Upper lobe of right lung (tissue), 1 donor: Measurements from ENCODE around the gene BCOR. TPM values are rescaled to one million over a fixed set of nuclear protein-coding genes. Genes with fewer than 3 reads are reported as not detected.

Source experiments
- ATAC-seq: fragments of 200-7000 bp; cut with Tn5 transposase; one replicate; pipeline ENCODE4 v1.9.1; 2020; ENCODE audit warnings: mild to moderate bottlenecking, moderate library complexity
- DNase-seq: peaks from one replicate; pipeline ENCODE4 v3.0.0-alpha.2; 2020
- H3K27ac ChIP-seq: fragments of 200-600 bp; one replicate; pipeline ENCODE4 v1.8.0; 2022
- H3K27me3 ChIP-seq: fragments of 200-600 bp; one replicate; pipeline ENCODE4 v1.8.0; 2022; ENCODE audit warnings: mild to moderate bottlenecking
- H3K36me3 ChIP-seq: fragments of 200-600 bp; one replicate; pipeline ENCODE4 v1.8.0; 2022
- H3K4me1 ChIP-seq: fragments of 200-600 bp; one replicate; pipeline ENCODE4 v1.8.0; 2022
- H3K4me3 ChIP-seq: fragments of 200-600 bp; one replicate; pipeline ENCODE4 v1.8.0; 2022; ENCODE audit warnings: mild to moderate bottlenecking
- H3K9me3 ChIP-seq: fragments of 200-600 bp; one replicate; pipeline ENCODE4 v1.8.0; 2022
- intact Hi-C: fragments of 100-400 bp; cut with DNase I; formaldehyde crosslinking; loops from one replicate; pipeline ENCODE4 v1.11.0; 2022
- total RNA-seq: library from RNA; stranded (reverse); fragmentation: NEBNext Ultra II Directional; extraction: Animal tissue kit (Norgen Biotek cat#: 25700); gene quantifications from one replicate; pipeline ENCODE4 v1.2.1, GENCODE V29; 2021
- TF ChIP-seq, protein P1 (sequence below): fragments of 200-600 bp; IDR thresholded peaks from one replicate; pipeline ENCODE4 v1.8.0; 2022; ENCODE audit warnings: antibody characterized with exemption
- donor health status: DM: no; HTN: yes; CAD: no; lungs with severe emphysema.

The BCOR gene
- total RNA-seq, 1 donor from 2014 or later, result 26.1 TPM

DNA sequence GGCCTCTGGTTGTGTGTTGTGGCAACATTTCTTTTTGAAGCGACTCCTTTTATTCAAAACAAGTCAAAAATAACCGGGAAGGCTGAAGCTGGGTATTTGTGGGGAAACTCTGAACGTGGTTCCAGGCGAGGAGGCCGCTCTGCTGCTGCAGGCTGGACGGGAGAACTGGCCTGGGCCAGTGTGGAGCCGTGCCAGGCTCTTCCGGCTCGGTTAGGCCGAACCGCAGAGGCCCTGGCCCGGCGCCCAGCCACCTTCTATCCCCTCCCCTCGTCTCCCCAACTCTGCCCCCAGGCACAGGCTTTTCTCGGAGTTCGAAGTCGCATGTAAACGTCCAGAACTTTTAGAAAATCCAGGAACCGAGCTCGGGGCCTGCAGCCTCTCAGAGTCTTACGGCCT, 2.4 kb upstream of the BCOR start:
- Histone ChIP-seq H3K36me3 (no peaks in the 10 kb centered on the region), H3K9me3 (no peaks in the 10 kb centered on the region), H3K27me3 (no peaks in the 10 kb centered on the region), H3K4me1 (peaks cover 5% of the 10 kb centered on the region), H3K4me3 (no peak overlapping the region), H3K27ac (no peak overlapping the region)
- ATAC-seq (no peak), DNase-seq (peak; percentile 71)
- intact Hi-C loops, result loop anchor here (10.0 kb wide), 1 partner anchor 55 kb away; no protein-coding TSS in a partner anchor
- TF ChIP-seq, protein P1, sequence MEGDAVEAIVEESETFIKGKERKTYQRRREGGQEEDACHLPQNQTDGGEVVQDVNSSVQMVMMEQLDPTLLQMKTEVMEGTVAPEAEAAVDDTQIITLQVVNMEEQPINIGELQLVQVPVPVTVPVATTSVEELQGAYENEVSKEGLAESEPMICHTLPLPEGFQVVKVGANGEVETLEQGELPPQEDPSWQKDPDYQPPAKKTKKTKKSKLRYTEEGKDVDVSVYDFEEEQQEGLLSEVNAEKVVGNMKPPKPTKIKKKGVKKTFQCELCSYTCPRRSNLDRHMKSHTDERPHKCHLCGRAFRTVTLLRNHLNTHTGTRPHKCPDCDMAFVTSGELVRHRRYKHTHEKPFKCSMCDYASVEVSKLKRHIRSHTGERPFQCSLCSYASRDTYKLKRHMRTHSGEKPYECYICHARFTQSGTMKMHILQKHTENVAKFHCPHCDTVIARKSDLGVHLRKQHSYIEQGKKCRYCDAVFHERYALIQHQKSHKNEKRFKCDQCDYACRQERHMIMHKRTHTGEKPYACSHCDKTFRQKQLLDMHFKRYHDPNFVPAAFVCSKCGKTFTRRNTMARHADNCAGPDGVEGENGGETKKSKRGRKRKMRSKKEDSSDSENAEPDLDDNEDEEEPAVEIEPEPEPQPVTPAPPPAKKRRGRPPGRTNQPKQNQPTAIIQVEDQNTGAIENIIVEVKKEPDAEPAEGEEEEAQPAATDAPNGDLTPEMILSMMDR, result no peak

DNA sequence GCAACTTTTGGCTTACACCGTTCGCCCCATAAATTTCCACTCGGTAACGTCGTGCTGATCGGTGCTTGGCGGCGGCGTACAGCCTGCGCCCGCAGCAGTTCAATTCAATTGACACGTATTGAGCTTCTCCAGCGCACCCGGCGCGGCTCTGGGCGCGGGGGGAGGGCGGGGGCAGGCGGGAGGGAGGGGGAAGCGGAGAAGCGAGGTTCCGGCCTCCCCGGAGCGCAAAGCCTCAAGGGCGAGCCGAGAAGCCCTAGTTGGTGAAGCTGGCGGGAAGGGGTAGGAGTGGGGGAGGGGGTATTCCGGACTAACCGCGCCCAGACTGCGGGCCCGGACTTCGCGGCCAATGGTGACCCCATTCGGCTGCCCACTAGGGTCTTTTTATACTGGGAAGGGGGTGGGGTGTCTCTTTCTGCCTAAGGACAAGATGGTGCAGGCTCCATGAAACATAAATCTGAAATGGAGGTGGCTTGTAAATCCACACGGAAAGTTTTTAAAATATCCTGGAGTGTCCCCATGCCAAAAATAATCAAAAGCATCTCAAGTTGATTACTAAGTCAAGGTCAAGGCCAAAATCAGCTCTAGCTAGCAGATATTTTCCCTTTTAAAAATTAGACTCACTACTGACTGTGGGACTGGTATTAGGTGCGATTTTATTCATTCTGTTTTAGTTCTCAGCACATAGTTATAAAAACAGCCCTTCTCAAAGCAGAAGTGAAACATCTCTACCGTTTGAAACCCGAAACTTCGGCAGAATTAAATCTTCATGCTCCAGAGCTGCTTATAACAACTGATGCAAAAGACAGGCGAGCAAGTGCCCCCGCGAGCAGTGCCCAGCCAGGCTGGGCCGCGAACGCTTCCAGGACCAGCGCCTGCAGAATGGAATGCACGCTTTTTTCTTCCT, 1.5 kb upstream of the BCOR start:
- intact Hi-C loops, result no loop called here
- DNase-seq, result peak; percentile 72
- ATAC-seq, result peak; percentile 4

DNA sequence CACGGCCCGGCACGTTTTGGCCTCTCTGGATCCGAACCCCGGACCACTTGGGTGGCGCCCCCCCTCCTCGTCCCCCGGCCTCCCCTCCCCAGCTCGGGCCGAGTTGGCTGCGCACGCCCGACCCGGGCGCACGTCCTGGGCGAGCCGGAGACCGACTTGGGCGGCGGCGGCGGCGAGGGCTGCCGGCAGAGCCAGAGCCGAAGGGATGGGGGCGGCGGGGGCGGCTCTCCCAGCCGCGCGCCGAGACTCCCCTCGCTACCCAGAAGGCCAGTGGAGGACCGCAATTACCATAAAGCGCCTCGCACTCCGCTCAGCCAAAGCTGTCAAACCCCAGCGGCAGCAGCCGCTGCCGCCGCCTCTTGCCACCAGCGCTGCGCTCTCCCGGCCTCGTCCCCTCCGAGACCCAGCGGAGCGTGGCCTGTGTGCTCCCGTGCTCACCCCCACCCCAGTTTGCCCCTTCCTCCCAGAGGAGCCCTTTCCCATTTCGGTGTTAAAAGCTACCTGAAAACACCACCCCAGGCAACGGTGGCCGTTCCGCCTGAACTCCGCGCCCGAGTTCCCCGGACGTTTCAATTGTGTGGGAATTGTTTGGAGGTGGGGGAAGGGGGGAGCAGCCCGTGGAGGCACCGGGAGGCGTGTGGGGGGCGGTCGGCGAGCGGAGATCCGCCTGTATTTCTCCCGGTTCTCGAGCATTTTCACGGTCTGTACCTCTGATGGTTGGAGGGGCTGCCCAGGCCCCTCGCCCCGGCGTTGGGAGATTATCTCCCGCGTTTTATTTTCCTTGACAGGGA, 701 bp upstream of the BCOR start:
- ATAC-seq, result peak; percentile 45
- peaks cover 5% of the 10 kb centered on the region for H3K4me1 ChIP-seq
- H3K9me3 ChIP-seq, result no peaks in the 10 kb centered on the region
- H3K36me3 ChIP-seq, result no peaks in the 10 kb centered on the region
- intact Hi-C loops, result no loop called here
- TF ChIP-seq, protein P1, result no peak
- peak; percentile 73 for DNase-seq
- no peaks in the 10 kb centered on the region for H3K27me3 ChIP-seq
- H3K4me3 ChIP-seq, result peak overlapping the region; percentile 67
- peak overlapping the region; percentile 71 for H3K27ac ChIP-seq

More for the DNA sequence above, 1.5 kb upstream of the BCOR start:
- Histone ChIP-seq H3K4me3 (peak overlapping the region; percentile 67), H3K27ac (peak overlapping the region; percentile 71), H3K4me1 (peaks cover 5% of the 10 kb centered on the region), H3K27me3 (no peaks in the 10 kb centered on the region), H3K9me3 (no peaks in the 10 kb centered on the region), H3K36me3 (no peaks in the 10 kb centered on the region)
- TF ChIP-seq, protein P1, result no peak

DNA sequence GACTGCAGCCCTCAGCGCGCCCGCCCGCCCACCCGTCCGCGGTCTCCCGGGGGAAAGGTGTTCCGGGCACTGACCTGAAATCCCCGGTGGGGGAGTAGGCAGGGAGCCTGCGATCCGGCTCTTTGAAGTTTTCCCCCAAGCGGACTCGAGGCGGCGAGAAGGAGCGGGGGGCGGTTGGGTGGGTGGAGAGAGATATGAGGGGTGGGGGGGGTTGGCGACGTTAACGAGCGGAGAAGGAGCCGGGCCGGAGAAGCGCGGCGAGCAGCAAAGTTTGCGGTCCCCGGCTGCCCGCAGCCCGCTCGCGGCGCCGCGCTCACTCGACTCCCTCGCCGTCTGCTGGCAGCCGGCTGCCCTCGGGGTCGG, 636 bp downstream of the BCOR start:
- peak overlapping the region; percentile 83 for H3K27ac ChIP-seq
- DNase-seq (peak; percentile 69), ATAC-seq (no peak)
- no peaks in the 10 kb centered on the region for H3K36me3 ChIP-seq
- no peaks in the 10 kb centered on the region for H3K9me3 ChIP-seq
- TF ChIP-seq, protein P1, result no peak
- H3K4me1 ChIP-seq, result peaks cover 5% of the 10 kb centered on the region
- H3K27me3 ChIP-seq, result no peaks in the 10 kb centered on the region
- H3K4me3 ChIP-seq, result peak overlapping the region; percentile 67
- intact Hi-C loops, result no loop called here

DNA sequence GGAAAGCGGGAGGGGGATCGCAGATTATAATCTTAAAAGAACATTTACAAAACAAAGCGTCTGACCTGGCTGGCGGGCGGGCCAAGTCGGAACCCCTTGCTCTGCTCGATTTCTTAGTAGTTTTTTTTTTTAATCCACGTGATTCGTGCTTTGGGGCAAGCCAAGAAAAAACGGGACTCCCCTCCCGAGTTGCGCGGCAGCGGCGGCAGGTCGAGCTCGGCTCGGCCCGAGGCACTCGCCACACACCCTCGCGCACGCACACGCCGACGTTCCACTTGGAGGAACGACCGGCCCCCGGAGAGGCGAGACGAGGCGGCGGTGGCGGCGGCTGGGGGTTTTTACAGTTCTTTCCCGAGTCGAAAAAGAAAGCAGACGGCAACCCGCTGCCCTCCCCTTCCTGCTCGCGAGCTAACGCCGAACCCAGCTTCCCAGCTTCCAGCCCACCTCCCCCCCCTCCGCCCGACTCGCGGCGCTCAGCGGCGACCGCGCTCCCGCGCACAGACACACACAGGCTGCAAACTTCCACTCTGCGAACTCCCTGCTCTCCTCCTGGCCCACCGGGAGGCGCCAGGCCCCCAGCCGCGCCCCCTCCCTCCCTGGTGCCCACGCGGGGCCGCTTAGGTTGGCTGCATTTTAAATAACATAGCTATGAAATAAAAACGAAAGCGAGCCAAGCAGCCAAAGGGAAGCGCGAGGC, 1.2 kb downstream of the BCOR start:
- ATAC-seq (peak; percentile 26), DNase-seq (peak; percentile 81)
- peaks cover 10% of the 10 kb centered on the region for H3K4me1 ChIP-seq
- TF ChIP-seq, protein P1, result no peak
- no peaks in the 10 kb centered on the region for H3K36me3 ChIP-seq
- H3K9me3 ChIP-seq, result no peaks in the 10 kb centered on the region
- H3K27ac ChIP-seq, result peak overlapping the region; percentile 83
- intact Hi-C loops, result no loop called here
- peak overlapping the region; percentile 67 for H3K4me3 ChIP-seq
- no peaks in the 10 kb centered on the region for H3K27me3 ChIP-seq
